Breast epithelium (tissue), 4 donors: ENCODE data around the gene NAB2. TPM values are rescaled to one million over a fixed set of nuclear protein-coding genes. Genes with fewer than 3 reads are reported as not detected.
A peak's percentile ranks its signal among the peaks of the same experiment; 100 is the strongest.

Source experiments
- DNase-seq, 2 donors: peaks; one replicate each; pipeline ENCODE4 v3.0.0-alpha.2; 2019; ENCODE audit warnings: low spot score in 2 of 2
- H3K27ac ChIP-seq, 2 donors: fragments of 200-600 bp; sonication (generic) in 1 of 2; one replicate each; pipeline ENCODE4 v1.5.1; 2016 to 2019; ENCODE audit warnings: mild to moderate bottlenecking in 1 of 2
- H3K27me3 ChIP-seq, 2 donors: fragments of 200-600 bp; sonication (generic) in 1 of 2; one replicate each; pipeline versions ENCODE4 v1.5.1 to v1.6.0; 2017 to 2019; ENCODE audit warnings: control low read depth in 1 of 2, mild to moderate bottlenecking in 1 of 2
- H3K36me3 ChIP-seq: fragments of 200-600 bp; one replicate; pipeline ENCODE4 v1.5.1; 2019
- H3K4me1 ChIP-seq, 2 donors: fragments of 200-600 bp; sonication (generic); one replicate each; pipeline ENCODE4 v1.5.1; 2016 to 2019; ENCODE audit warnings: control low read depth in 1 of 2
- H3K4me3 ChIP-seq, 3 donors: fragments of 200-600 bp; sonication (generic); 1 replicate in 2 of 3; 2 replicates in 1 of 3; pipeline ENCODE4 v1.5.1; 2016 to 2019; ENCODE audit warnings: mild to moderate bottlenecking in 3 of 3, moderate library complexity in 2 of 3
- H3K9me3 ChIP-seq, 2 donors: fragments of 200-600 bp; sonication (generic) in 1 of 2; one replicate each; pipeline ENCODE4 v1.5.1; 2016 to 2019; ENCODE audit warnings: control low read depth in 1 of 2
- CTCF ChIP-seq, 3 donors: fragments of 450-650 bp; IDR thresholded peaks; one replicate each; pipeline ENCODE4 v1.5.1; 2016 to 2017; ENCODE audit warnings: antibody characterized with exemption in 3 of 3, mild to moderate bottlenecking in 3 of 3, moderate library complexity in 3 of 3
- POLR2A ChIP-seq: fragments of 450-650 bp; IDR thresholded peaks from one replicate; pipeline ENCODE4 v1.6.1; 2016; ENCODE audit warnings: antibody characterized with exemption, mild to moderate bottlenecking, moderate library complexity
- POLR2AphosphoS5 ChIP-seq, 3 donors: sonication (generic); formaldehyde crosslinking; IDR thresholded peaks; one replicate each; pipeline ENCODE4 v1.6.1; 2017; ENCODE audit warnings: antibody characterized with exemption in 3 of 3
- intact Hi-C: fragments of 100-400 bp; cut with DNase I; formaldehyde crosslinking; loops from one replicate; pipeline ENCODE4 v1.15.1; 2023; ENCODE audit warnings: low total_unique reads
- total RNA-seq, 3 donors: library from RNA; depleted of rRNA; stranded (reverse); fragments of >200 nt; gene quantifications; one replicate each; pipeline ENCODE4 v1.1.0, GENCODE V29; 2016

The NAB2 gene
- total RNA-seq, 3 donors from 2014 or later: 9.0 to 33.2 (median 24.6) TPM

- Histone ChIP-seq H3K27ac (peak overlapping the region; percentile 65 to 93), H3K4me3 (peak overlapping the region; percentile 63 to 82 (median 67)), H3K9me3 (no peaks in the 10 kb centered on the region), H3K27me3 (no peaks in the 10 kb centered on the region), H3K4me1 (no peaks in the 10 kb centered on the region), H3K36me3 (no peaks in the 10 kb centered on the region)
- DNase-seq: no peak
- TF ChIP-seq POLR2AphosphoS5 (IDR thresholded peaks at IDR 0.05) (no peak), POLR2A (no peak), CTCF (IDR thresholded peaks at IDR 0.05) (no peak)
- intact Hi-C loops: no loop called here
These were observed 43.2 kb downstream of the NAB2 start for GRCh38 chr12:57131896-57132744.

- Histone ChIP-seq H3K36me3 (no peaks in the 10 kb centered on the region), H3K4me3 (peak overlapping the region; percentile 63 to 82 (median 67)), H3K4me1 (no peaks in the 10 kb centered on the region), H3K9me3 (no peaks in the 10 kb centered on the region), H3K27me3 (no peaks in the 10 kb centered on the region), H3K27ac (peak overlapping the region; percentile 65 to 93)
- no peak for DNase-seq
- TF ChIP-seq POLR2A: no peak
- no peak for TF ChIP-seq POLR2AphosphoS5 (IDR thresholded peaks at IDR 0.05)
- TF ChIP-seq CTCF (IDR thresholded peaks at IDR 0.05): no peak
- intact Hi-C loops: no loop called here
These were observed 44.2 kb downstream of the NAB2 start for GRCh38 chr12:57133013-57133569.

GRCh38 chr12:57133916-57134315 lies 45.0 kb downstream of the NAB2 start:
- TF ChIP-seq POLR2AphosphoS5 (IDR thresholded peaks at IDR 0.05) (peak in 1 of 3 donors; percentile 32), CTCF (IDR thresholded peaks at IDR 0.05) (no peak)
- DNase-seq: no peak

GRCh38 chr12:57134949-57135348 lies 46.0 kb downstream of the NAB2 start:
- H3K27ac ChIP-seq: peak overlapping the region; percentile 76 to 93
- H3K4me3 ChIP-seq: peak overlapping the region in 1 of 3 donors; percentile 59
- no peaks in the 10 kb centered on the region for H3K9me3 ChIP-seq
- H3K27me3 ChIP-seq: no peaks in the 10 kb centered on the region
- TF ChIP-seq POLR2A: no peak
- no peak for TF ChIP-seq CTCF (IDR thresholded peaks at IDR 0.05)
- TF ChIP-seq POLR2AphosphoS5 (IDR thresholded peaks at IDR 0.05): no peak
- no peaks in the 10 kb centered on the region for H3K36me3 ChIP-seq
- no peak for DNase-seq
- no peaks in the 10 kb centered on the region for H3K4me1 ChIP-seq
- intact Hi-C loops: no loop called here

More at GRCh38 chr12:57133916-57134315, 45.0 kb downstream of the NAB2 start:
- Histone ChIP-seq H3K4me1 (no peaks in the 10 kb centered on the region), H3K36me3 (no peaks in the 10 kb centered on the region), H3K27ac (peak overlapping the region; percentile 76 to 93), H3K27me3 (no peaks in the 10 kb centered on the region), H3K9me3 (no peaks in the 10 kb centered on the region), H3K4me3 (peak overlapping the region; percentile 63 to 82 (median 67))
- intact Hi-C loops: no loop called here
